PFSK-1 (cell line): Measurements from ENCODE around the gene IL34.

Experiments
- FOXP2 ChIP-seq: optimal IDR thresholded peaks from 2 replicates; pipeline ENCODE3; 2011; ENCODE audit warnings: borderline replicate concordance, control low read depth, inconsistent platforms; ENCODE audit not compliant: insufficient read depth; ENCODE audit errors: extremely low read length, extremely low read depth
- POLR2AphosphoS5 ChIP-seq: IDR thresholded peaks from 2 replicates; pipeline ENCODE4 v1.6.1; 2012; ENCODE audit warnings: low read depth, mild to moderate bottlenecking, control low read depth, low read length, moderate library complexity
- TAF1 ChIP-seq: IDR thresholded peaks from 2 replicates; pipeline ENCODE4 v1.6.1; 2012; ENCODE audit warnings: low read length, control low read depth, borderline replicate concordance; ENCODE audit not compliant: insufficient read depth
- TF ChIP-seq, protein P1 (sequence below), 2 experiments: IDR thresholded peaks; 2 replicates each; pipeline versions ENCODE4 v1.6.1 to v1.8.0; 2011 to 2012; ENCODE audit warnings: low read depth in 2 of 2, low read length in 2 of 2, control low read depth in 1 of 2, inconsistent platforms in 1 of 2, mild to moderate bottlenecking in 1 of 2, moderate library complexity in 1 of 2; ENCODE audit not compliant: insufficient read depth in 1 of 2

DNA sequence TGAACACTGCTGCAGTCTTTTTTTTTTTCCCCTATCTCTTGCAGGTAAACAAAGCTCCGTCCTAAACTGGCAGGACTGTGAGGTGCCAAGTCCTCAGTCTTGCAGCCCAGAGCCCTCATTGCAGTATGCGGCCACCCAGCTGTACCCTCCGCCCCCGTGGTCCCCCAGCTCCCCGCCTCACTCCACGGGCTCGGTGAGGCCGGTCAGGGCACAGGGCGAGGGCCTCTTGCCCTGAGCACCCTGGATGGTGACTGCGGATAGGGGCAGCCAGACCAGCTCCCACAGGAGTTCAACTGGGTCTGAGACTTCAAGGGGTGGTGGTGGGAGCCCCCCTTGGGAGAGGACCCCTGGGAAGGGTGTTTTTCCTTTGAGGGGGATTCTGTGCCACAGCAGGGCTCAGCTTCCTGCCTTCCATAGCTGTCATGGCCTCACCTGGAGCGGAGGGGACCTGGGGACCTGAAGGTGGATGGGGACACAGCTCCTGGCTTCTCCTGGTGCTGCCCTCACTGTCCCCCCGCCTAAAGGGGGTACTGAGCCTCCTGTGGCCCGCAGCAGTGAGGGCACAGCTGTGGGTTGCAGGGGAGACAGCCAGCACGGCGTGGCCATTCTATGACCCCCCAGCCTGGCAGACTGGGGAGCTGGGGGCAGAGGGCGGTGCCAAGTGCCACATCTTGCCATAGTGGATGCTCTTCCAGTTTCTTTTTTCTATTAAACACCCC lies 13.8 kb downstream of the IL34 start:
- TF ChIP-seq FOXP2 (no peak), POLR2AphosphoS5 (no peak), TAF1 (no peak)
- TF ChIP-seq, protein P1, sequence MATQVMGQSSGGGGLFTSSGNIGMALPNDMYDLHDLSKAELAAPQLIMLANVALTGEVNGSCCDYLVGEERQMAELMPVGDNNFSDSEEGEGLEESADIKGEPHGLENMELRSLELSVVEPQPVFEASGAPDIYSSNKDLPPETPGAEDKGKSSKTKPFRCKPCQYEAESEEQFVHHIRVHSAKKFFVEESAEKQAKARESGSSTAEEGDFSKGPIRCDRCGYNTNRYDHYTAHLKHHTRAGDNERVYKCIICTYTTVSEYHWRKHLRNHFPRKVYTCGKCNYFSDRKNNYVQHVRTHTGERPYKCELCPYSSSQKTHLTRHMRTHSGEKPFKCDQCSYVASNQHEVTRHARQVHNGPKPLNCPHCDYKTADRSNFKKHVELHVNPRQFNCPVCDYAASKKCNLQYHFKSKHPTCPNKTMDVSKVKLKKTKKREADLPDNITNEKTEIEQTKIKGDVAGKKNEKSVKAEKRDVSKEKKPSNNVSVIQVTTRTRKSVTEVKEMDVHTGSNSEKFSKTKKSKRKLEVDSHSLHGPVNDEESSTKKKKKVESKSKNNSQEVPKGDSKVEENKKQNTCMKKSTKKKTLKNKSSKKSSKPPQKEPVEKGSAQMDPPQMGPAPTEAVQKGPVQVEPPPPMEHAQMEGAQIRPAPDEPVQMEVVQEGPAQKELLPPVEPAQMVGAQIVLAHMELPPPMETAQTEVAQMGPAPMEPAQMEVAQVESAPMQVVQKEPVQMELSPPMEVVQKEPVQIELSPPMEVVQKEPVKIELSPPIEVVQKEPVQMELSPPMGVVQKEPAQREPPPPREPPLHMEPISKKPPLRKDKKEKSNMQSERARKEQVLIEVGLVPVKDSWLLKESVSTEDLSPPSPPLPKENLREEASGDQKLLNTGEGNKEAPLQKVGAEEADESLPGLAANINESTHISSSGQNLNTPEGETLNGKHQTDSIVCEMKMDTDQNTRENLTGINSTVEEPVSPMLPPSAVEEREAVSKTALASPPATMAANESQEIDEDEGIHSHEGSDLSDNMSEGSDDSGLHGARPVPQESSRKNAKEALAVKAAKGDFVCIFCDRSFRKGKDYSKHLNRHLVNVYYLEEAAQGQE (IDR thresholded peaks at IDR 0.05; ENCODE audit: insufficient read depth in 1 of 2, low read depth in 2 of 2, low read length in 2 of 2): no peak
